Measurements from ENCODE around the gene SLC51A. TPM values are rescaled to one million over a fixed set of nuclear protein-coding genes. Genes with fewer than 3 reads are reported as not detected.

The SLC51A gene
- total and polyA plus RNA-seq, 2 of the 13 experiments (the other 11 are each of a cell fraction or from before 2014, with no cell fraction given), result 4.3 to 48.8 TPM

- FAIRE-seq, result peak; percentile 62
- Histone ChIP-seq H3K36me3 (replicated peaks in 1 of 2; ENCODE audit: control insufficient read depth in 1 of 2, insufficient read depth in 2 of 2, low read length in 2 of 2) (no peaks in the 10 kb centered on the region; a peak in 1 of 5 replicates), H3K9me3 (ENCODE audit: low read length) (no peaks in the 10 kb centered on the region), H3K4me3 (replicated peaks in 1 of 3; ENCODE audit: insufficient read depth in 1 of 3, low read depth in 2 of 3, low read length in 3 of 3) (peak overlapping the region in 1 of 3 experiments; percentile 35; a peak in 1 of 6 replicates), H3K4me2 (ENCODE audit: low read depth, low read length) (peak overlapping the region; percentile 52), H3K4me1 (ENCODE audit: insufficient read depth, low read length) (peaks cover 40% of the 10 kb centered on the region), H3K9ac (ENCODE audit: insufficient read depth, low read depth, low read length) (no peak overlapping the region; the same call in 1 of the 2 replicates), H3K79me2 (ENCODE audit: insufficient read depth, low read length) (no peaks in the 10 kb centered on the region), H4K20me1 (ENCODE audit: insufficient read depth, low read length) (no peaks in the 10 kb centered on the region), H3K27me3 (ENCODE audit: control insufficient read depth in 1 of 2, insufficient read depth in 2 of 2, low read length in 2 of 2) (no peaks in the 10 kb centered on the region), H3K27ac (ENCODE audit: extremely low read length, insufficient read depth, low read length) (peak overlapping the region; percentile 47), H2AFZ (ENCODE audit: low read length) (no peak overlapping the region)
- 38% methylated on average over 19 of the region's 24 CpGs for WGBS (ENCODE audit: low lambda C conversion rate)
- intact Hi-C loops (cut with micrococcal nuclease; ENCODE audit: unreplicated experiment) (no loop called here), in situ Hi-C loops (cut with HindIII; ENCODE audit: extremely low pct_ligation_motif_present, low pct_unique_long_range_greater_than_20kb) (no loop called here)
- POLR2A ChIA-PET, result interaction anchor here (0.6 to 1.7 kb wide), 2 partner anchors 12 to 13 kb away, joined by 3 to 13 read pairs; partner anchors contain the start of gene SLC51A
- DNase-seq (ENCODE audit: low spot score), result peak; percentile 43
- CTCF ChIA-PET (ENCODE audit: low intra/inter-chr PET ratio, low total read pairs), result no interaction called here
- ATAC-seq, result peak; percentile 89
- no TSS peak for BruUV-seq (replicated peaks)
- TF ChIP-seq ZNF281 (CRISPR knock-in tag; IDR thresholded peaks at IDR 0.05; ENCODE audit: borderline replicate concordance) (peak; percentile 13; the same call in 1 of the 2 replicates), MED1 (CRISPR knock-in tag; IDR thresholded peaks at IDR 0.05) (peak; percentile 90), FOSL2 (CRISPR knock-in tag; IDR thresholded peaks at IDR 0.05) (0 out of 2 replicates have a peak, but pooled peaks have one; percentile 8), IKZF1 (IDR thresholded peaks at IDR 0.05) (no peak), MIER3 (CRISPR knock-in tag; IDR thresholded peaks at IDR 0.05; ENCODE audit: borderline replicate concordance) (peak; percentile 83), ZBTB33 (CRISPR knock-in tag; IDR thresholded peaks at IDR 0.05) (0 out of 2 replicates have a peak, but pooled peaks have one; percentile 11), MTA1 (CRISPR knock-in tag; IDR thresholded peaks at IDR 0.05; ENCODE audit: borderline replicate concordance) (peak; percentile 70), TARDBP (CRISPR knock-in tag; IDR thresholded peaks at IDR 0.05) (0 out of 2 replicates have a peak, but pooled peaks have one; percentile 44), BCL3 (CRISPR knock-in tag; IDR thresholded peaks at IDR 0.05) (peak; percentile 6; the same call in 1 of the 2 replicates), HDAC2 (CRISPR knock-in tag; IDR thresholded peaks at IDR 0.05) (peak; percentile 73), RAD21 (CRISPR knock-in tag; IDR thresholded peaks at IDR 0.05) (no peak), ZNF124 (CRISPR knock-in tag; IDR thresholded peaks at IDR 0.05) (no peak), TAF1 (CRISPR knock-in tag; IDR thresholded peaks at IDR 0.05) (peak; percentile 31; the same call in 1 of the 2 replicates), THYN1 (CRISPR knock-in tag; IDR thresholded peaks at IDR 0.05; ENCODE audit: borderline replicate concordance, low read depth) (no peak), ZNF337 (CRISPR knock-in tag; IDR thresholded peaks at IDR 0.05; ENCODE audit: borderline replicate concordance, low read depth) (no peak), ZNF616 (CRISPR knock-in tag; IDR thresholded peaks at IDR 0.05; ENCODE audit: low read depth) (0 out of 2 replicates have a peak, but pooled peaks have one; percentile 15)
These were observed 11.5 kb downstream of the SLC51A start for GRCh38 chr3:196227629-196228493.
